Activated naive CD8-positive, alpha-beta T cell treated with anti-CD3 and anti-CD28 coated beads, Interleukin-2, amount 10 ng/mL, durations not matched to agents 7 days and 5 days (primary cell): ENCODE measurements around the gene TRIM44. TPM values are rescaled to one million over a fixed set of nuclear protein-coding genes. Genes with fewer than 3 reads are reported as not detected.
"Not testable (repeated sequence)": the region's sequence is repeated elsewhere in the genome, so short reads cannot be mapped to it uniquely, and the experiment has no call there.

Experiments used
- ATAC-seq: fragments of 150-1000 bp; cut with Tn5 transposase; one replicate; pipeline ENCODE4 v1.10.0; 2021; ENCODE audit warnings: low read depth, moderate library complexity
- POLR2A ChIA-PET: fragments of 350-600 bp; sonication (Branson Sonifier 250); formaldehyde crosslinking; loops from one replicate; lab custom pipeline; 2021; ENCODE audit warnings: antibody characterized with exemption; lab: Charles Lee
- DNase-seq: peaks from one replicate; pipeline ENCODE4 v3.0.0; 2021
- H3K27ac Mint-ChIP-seq: one replicate; pipeline ENCODE4 v1.8.0; 2022; ENCODE audit warnings: mild to moderate bottlenecking, mixed read lengths
- H3K27me3 Mint-ChIP-seq: one replicate; pipeline ENCODE4 v1.8.0; 2022; ENCODE audit warnings: mild to moderate bottlenecking, moderate library complexity, mixed read lengths
- H3K36me3 Mint-ChIP-seq: one replicate; pipeline ENCODE4 v1.8.0; 2021; ENCODE audit warnings: mild to moderate bottlenecking, mixed read lengths
- H3K4me1 Mint-ChIP-seq: one replicate; pipeline ENCODE4 v1.8.0; 2021; ENCODE audit warnings: mixed read lengths
- H3K4me3 Mint-ChIP-seq: one replicate; pipeline ENCODE4 v1.8.0; 2022; ENCODE audit warnings: mild to moderate bottlenecking, moderate library complexity, mixed read lengths
- H3K9me3 Mint-ChIP-seq: one replicate; pipeline ENCODE4 v1.8.0; 2021; ENCODE audit warnings: mixed read lengths
- total RNA-seq, 2 experiments: library from RNA; stranded (reverse); gene quantifications; one replicate each; pipeline ENCODE4 v1.2.3, GENCODE V29; 2021

Gene TRIM44
- total RNA-seq, 2 experiments from 2014 or later = 51.4 to 52.4 TPM

DNA sequence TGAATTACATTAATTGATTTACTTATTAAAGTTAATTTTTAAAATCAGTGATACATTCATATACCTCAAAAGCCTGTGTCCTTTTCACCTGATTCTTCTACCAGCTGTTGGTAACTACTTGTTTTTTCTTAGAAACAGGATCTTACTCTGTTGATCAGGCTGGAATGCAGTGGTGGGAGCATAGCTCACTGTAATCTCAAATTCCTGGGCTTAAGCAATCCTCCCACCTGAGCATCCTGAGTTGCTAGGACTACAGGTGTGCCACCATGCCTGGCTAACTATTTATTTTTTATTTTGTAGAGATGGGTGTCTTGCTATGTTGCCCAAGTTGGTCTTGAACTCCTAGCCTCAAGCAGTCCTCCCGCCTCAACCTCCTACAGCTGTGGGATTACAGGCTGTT is 4.7 kb downstream of the TRIM44 start:
- H3K27ac Mint-ChIP-seq = no peak overlapping the region
- POLR2A ChIA-PET = interaction anchor here (0.5 kb wide), 1 partner anchor 29 kb away, joined by 4 read pairs; no protein-coding TSS in a partner anchor
- H3K27me3 Mint-ChIP-seq = no peaks in the 10 kb centered on the region
- H3K4me1 Mint-ChIP-seq = peaks cover 33% of the 10 kb centered on the region
- DNase-seq (no peak), ATAC-seq (no peak)
- peaks cover 30% of the 10 kb centered on the region for H3K9me3 Mint-ChIP-seq
- no peak overlapping the region for H3K4me3 Mint-ChIP-seq
- H3K36me3 Mint-ChIP-seq = peaks cover 56% of the 10 kb centered on the region

DNA sequence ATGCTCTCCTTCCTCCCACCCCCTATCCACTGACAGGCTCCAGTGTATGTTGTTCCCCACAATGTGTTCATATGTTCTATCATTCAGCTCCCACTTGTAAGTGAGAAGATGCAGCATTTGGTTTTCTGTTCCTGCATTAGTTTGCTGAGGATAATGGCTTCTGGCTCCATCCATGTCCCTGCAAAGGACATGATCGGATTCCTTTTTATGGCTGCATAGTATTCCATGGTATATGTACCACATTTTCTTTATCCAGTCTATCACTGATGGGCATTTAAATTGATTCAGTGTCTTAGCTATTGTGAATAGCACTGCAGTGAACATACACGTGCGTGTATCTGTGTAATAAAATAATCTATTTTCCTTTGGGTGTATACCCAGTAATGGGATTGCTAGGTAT is 5.8 kb downstream of the TRIM44 start:
- Mint-ChIP-seq H3K4me1 (peaks cover 29% of the 10 kb centered on the region), H3K9me3 (peaks cover 26% of the 10 kb centered on the region), H3K36me3 (peaks cover 55% of the 10 kb centered on the region)
- H3K27me3 Mint-ChIP-seq, H3K27ac Mint-ChIP-seq, DNase-seq, H3K4me3 Mint-ChIP-seq, POLR2A ChIA-PET, ATAC-seq: not testable (repeated sequence)

- POLR2A ChIA-PET = no interaction called here
- H3K36me3 Mint-ChIP-seq = peaks cover 32% of the 10 kb centered on the region
- no peak overlapping the region for H3K4me3 Mint-ChIP-seq
- ATAC-seq (no peak), DNase-seq (no peak)
- H3K27me3 Mint-ChIP-seq = no peaks in the 10 kb centered on the region
- H3K27ac Mint-ChIP-seq = no peak overlapping the region
- H3K4me1 Mint-ChIP-seq = peaks cover 10% of the 10 kb centered on the region
- H3K9me3 Mint-ChIP-seq = peaks cover 8% of the 10 kb centered on the region
Measured at GRCh38 chr11:35671396-35672127, 9.0 kb downstream of the TRIM44 start.

GRCh38 chr11:35672608-35673007 is 10.0 kb downstream of the TRIM44 start:
- ATAC-seq (no peak), DNase-seq (no peak)
- H3K4me3 Mint-ChIP-seq = no peak overlapping the region
- peaks cover 11% of the 10 kb centered on the region for H3K4me1 Mint-ChIP-seq
- peaks cover 8% of the 10 kb centered on the region for H3K9me3 Mint-ChIP-seq
- no peak overlapping the region for H3K27ac Mint-ChIP-seq
- POLR2A ChIA-PET = no interaction called here
- no peaks in the 10 kb centered on the region for H3K27me3 Mint-ChIP-seq
- H3K36me3 Mint-ChIP-seq = peaks cover 29% of the 10 kb centered on the region

DNA sequence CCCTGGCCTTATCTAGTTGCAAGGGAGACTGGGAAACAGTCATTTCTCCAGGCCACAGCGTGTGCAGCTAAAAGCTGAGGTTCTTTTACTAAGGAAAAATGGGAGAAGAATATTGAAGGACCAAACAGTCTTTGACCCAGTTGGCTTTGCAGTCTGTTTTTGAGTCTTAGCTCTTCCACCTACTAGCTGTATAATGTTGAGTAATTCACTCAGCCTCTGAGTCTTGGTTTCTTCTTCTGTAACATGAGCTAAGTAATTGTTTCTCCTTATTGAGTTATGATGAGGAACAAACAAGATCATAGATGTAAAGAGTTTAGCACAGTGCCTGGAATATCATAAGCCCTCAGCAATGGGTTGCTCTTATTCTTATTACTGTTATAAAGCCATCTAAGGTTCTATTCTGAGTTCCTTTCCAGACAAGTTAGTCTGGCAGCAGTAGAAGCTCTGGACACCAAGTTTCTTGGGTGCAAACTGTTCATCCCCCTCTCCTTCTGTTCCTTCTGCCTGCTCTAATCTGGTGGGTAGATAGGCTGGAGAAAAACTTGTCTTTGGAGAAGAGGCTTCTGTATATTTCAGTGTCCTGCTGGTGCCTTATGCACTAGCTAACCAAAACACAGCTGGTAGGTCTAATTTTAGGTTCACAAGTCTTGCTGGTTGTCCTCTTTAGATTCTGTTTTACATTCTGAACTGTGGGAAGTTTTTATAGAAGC is 13.5 kb downstream of the TRIM44 start:
- Mint-ChIP-seq H3K4me1 (peaks cover 14% of the 10 kb centered on the region), H3K27ac (no peak overlapping the region), H3K9me3 (no peaks in the 10 kb centered on the region), H3K4me3 (no peak overlapping the region), H3K36me3 (peaks cover 13% of the 10 kb centered on the region), H3K27me3 (no peaks in the 10 kb centered on the region)
- DNase-seq = no peak
- ATAC-seq = no peak
- POLR2A ChIA-PET = no interaction called here

GRCh38 chr11:35676611-35676965 is 14.0 kb downstream of the TRIM44 start:
- H3K27me3 Mint-ChIP-seq = no peaks in the 10 kb centered on the region
- no peak for ATAC-seq
- H3K27ac Mint-ChIP-seq = no peak overlapping the region
- no peak overlapping the region for H3K4me3 Mint-ChIP-seq
- H3K4me1 Mint-ChIP-seq = peaks cover 18% of the 10 kb centered on the region
- DNase-seq = no peak
- H3K36me3 Mint-ChIP-seq = peaks cover 13% of the 10 kb centered on the region
- H3K9me3 Mint-ChIP-seq = no peaks in the 10 kb centered on the region
- POLR2A ChIA-PET = no interaction called here

DNA sequence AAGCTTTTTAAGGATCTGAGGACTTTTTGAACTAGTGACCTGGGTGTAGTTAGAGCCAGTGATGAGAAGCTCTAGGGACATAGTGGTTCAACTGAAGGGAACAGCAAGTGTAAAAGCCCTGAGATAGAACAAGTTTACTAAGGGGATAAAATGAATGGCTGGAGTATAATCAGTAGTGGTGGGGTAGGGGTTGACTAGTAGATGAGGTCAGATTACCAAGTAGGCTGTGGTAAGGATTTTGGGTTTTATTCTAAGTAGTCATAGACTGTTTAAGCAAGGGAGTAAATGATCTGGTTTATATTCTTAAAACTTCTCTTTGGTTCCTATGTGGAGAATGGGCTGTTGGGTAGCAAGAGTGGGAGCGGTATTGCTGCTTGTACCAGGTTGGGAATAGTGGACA is 15.3 kb downstream of the TRIM44 start:
- ATAC-seq = no peak

DNA sequence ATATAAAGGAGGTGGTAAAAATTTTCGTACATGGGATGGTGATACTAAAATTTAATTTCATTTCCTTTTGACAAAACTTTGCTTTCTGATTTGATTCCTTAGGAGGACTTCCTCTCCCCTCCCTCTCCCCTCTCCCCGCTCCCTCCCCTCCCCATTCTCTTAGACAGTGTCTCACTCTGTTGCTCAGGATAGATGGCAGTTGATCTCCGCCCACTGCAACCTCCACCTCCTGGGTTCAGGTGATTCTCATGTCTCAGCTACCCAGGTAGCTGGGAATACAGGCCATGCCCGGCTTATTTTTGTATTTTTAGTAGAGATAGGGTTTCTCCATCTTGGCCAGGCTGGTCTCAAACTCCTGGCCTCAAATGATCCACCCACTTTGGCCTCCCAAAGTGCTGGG is 15.9 kb downstream of the TRIM44 start:
- peaks cover 22% of the 10 kb centered on the region for H3K4me1 Mint-ChIP-seq
- H3K27ac Mint-ChIP-seq = no peak overlapping the region
- H3K27me3 Mint-ChIP-seq = no peaks in the 10 kb centered on the region
- DNase-seq (no peak), ATAC-seq (no peak)
- H3K4me3 Mint-ChIP-seq = no peak overlapping the region
- H3K36me3 Mint-ChIP-seq = peaks cover 7% of the 10 kb centered on the region
- POLR2A ChIA-PET = no interaction called here
- H3K9me3 Mint-ChIP-seq = no peaks in the 10 kb centered on the region

More for the DNA sequence above, 15.3 kb downstream of the TRIM44 start:
- H3K4me1 Mint-ChIP-seq = peaks cover 19% of the 10 kb centered on the region
- H3K36me3 Mint-ChIP-seq = peaks cover 7% of the 10 kb centered on the region
- DNase-seq = no peak
- no peak overlapping the region for H3K27ac Mint-ChIP-seq
- no peaks in the 10 kb centered on the region for H3K27me3 Mint-ChIP-seq
- no peaks in the 10 kb centered on the region for H3K9me3 Mint-ChIP-seq
- POLR2A ChIA-PET = no interaction called here
- H3K4me3 Mint-ChIP-seq = no peak overlapping the region

DNA sequence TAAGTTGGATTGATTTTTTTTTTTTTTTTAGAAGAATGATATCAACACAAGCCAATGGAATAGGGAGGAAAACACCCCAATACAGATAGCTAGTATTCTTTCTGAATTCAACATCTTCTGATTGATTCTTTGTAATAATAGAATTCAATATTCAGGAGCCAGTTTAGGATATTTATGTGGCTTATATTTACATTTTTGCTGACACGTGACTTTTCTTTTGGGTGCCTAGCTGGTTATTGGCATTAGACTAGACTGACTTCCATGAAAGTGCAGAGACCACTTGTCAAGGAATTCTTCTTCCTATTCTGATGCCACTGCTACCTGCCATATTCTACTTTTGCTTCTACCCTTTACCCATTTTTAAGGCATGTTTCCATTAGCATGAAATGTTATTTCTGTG is 16.4 kb downstream of the TRIM44 start:
- peaks cover 22% of the 10 kb centered on the region for H3K4me1 Mint-ChIP-seq
- ATAC-seq = no peak
- no peak overlapping the region for H3K27ac Mint-ChIP-seq
- H3K27me3 Mint-ChIP-seq = no peaks in the 10 kb centered on the region
- H3K36me3 Mint-ChIP-seq = peaks cover 7% of the 10 kb centered on the region
- no peak overlapping the region for H3K4me3 Mint-ChIP-seq
- POLR2A ChIA-PET = no interaction called here
- no peak for DNase-seq
- H3K9me3 Mint-ChIP-seq = no peaks in the 10 kb centered on the region

DNA sequence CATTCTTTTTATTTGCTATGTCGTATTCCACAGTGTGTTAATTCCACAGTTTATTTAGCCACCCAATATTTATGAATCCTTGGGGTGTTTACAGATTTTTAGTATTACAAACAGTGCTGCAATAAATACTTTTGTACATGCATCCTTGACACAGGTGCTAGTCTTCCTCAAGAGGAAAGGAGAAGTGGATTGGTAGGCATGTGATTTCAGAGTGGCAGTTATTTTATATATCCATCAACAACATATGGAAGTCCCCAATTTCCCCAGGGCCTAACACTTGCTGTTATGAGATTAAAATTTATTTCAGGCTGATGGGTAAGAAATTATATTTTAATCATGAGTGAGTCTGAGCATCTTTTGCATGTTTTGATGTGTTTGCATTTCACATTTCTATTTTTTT is 17.9 kb downstream of the TRIM44 start:
- no peak for DNase-seq
- H3K27ac Mint-ChIP-seq = no peak overlapping the region
- H3K4me1 Mint-ChIP-seq = peaks cover 22% of the 10 kb centered on the region
- POLR2A ChIA-PET = no interaction called here
- no peak overlapping the region for H3K4me3 Mint-ChIP-seq
- H3K36me3 Mint-ChIP-seq = peaks cover 10% of the 10 kb centered on the region
- no peaks in the 10 kb centered on the region for H3K9me3 Mint-ChIP-seq
- no peaks in the 10 kb centered on the region for H3K27me3 Mint-ChIP-seq
- ATAC-seq = no peak

DNA sequence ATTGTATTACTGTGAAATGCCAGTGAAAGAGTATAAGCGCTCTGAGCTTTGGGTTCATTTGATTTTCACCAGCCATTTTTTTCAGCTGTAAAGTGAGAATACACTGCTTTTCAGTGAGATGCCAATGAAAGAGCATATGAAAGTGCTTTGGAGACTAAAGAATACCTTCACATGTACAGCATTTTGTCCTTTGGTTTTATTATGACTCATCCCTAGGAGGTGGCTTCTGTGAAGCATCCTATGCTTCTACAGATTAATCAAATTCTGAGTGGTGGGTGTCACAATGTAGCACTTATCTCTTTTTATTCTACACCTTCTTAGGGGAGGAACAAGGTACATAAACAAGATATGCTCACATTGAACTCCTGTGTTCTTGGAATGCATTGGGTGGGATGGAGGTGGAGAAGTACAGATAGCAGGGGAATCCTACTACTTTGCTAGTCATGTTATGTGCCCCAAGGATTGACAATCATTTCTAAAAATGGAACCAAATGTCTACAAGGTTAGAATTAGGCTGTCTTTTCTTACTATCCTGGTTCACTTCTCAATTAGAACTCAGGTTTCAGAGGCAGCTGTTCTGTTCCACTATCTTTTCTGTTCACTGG is 18.7 kb downstream of the TRIM44 start:
- no peaks in the 10 kb centered on the region for H3K27me3 Mint-ChIP-seq
- POLR2A ChIA-PET = no interaction called here
- peaks cover 13% of the 10 kb centered on the region for H3K36me3 Mint-ChIP-seq
- no peaks in the 10 kb centered on the region for H3K9me3 Mint-ChIP-seq
- no peak overlapping the region for H3K4me3 Mint-ChIP-seq
- DNase-seq (no peak), ATAC-seq (no peak)
- no peak overlapping the region for H3K27ac Mint-ChIP-seq
- H3K4me1 Mint-ChIP-seq = peaks cover 22% of the 10 kb centered on the region

DNA sequence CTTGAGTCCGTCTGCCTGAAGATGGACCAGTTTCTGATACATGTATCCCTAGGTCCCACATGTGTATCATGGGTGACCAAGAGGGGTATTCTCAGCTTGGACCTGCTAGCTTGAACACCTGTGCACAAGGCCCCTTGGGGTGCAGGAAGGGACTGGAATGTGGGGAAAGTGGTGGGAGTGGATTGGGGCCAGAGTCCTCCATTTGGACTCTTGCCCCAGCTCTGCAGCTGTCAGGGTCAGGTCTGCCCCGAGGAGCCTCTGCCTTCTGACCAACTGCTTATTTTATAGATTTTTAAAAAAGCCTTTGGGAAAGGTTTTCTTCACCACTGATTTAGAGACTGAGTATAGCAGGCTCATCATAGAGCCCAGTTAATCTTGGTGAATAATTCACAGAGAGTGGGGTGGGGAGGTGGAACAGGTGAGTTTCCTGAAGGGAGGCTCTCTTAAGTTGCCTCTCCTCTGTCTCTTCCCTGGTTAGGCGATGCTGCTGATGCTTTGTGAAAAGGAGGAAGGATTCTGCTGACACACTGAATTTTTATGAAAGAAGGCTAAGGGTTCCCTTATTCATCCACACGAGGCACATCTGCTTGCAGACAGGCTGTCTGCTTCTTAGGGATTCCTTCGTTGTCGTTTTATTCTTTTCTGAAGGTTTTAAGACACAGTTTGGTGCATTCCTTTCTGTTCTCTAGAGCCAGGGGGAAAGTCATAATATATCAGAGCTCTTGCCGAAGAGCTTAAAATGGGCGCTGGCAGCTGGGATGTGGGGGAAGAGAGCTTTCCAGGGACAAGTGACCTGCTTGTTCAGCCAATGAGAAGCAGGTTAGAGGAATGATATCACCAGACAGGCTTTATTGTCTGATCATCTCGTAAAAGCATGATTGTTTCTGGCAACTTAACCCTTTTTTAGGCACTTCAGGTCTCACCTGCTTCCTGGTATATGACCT is 19.9 kb downstream of the TRIM44 start:
- POLR2A ChIA-PET = interaction anchor here (0.6 kb wide), 1 partner anchor 736 kb away, joined by 5 read pairs; no protein-coding TSS in a partner anchor
- ATAC-seq = no peak
- no peak for DNase-seq
- H3K36me3 Mint-ChIP-seq = peaks cover 19% of the 10 kb centered on the region
- H3K4me3 Mint-ChIP-seq = no peak overlapping the region
- H3K9me3 Mint-ChIP-seq = no peaks in the 10 kb centered on the region
- peaks cover 22% of the 10 kb centered on the region for H3K4me1 Mint-ChIP-seq
- H3K27ac Mint-ChIP-seq = no peak overlapping the region
- no peaks in the 10 kb centered on the region for H3K27me3 Mint-ChIP-seq
